HPDE6-E6E7 (cell line): ENCODE results near the gene ARID5A.
"Not testable (repeated sequence)": the region's sequence is repeated elsewhere in the genome, so short reads cannot be mapped to it uniquely, and the experiment has no call there.

Experiments
- DNase-seq: peaks from one replicate; pipeline ENCODE4 v3.0.0; 2011; ENCODE audit warnings: missing footprints; ENCODE audit errors: extremely low spot score

Gene ARID5A

GRCh38 chr2:96539215-96539920, 2.8 kb downstream of the ARID5A start:
- no peak for DNase-seq

- no peak for DNase-seq
These were observed 3.6 kb downstream of the ARID5A start for GRCh38 chr2:96540136-96540535.

- DNase-seq, result no peak
These were observed 5.0 kb downstream of the ARID5A start for GRCh38 chr2:96541398-96542152.

- no peak for DNase-seq
These were observed 5.9 kb downstream of the ARID5A start for GRCh38 chr2:96542357-96542977.

DNA sequence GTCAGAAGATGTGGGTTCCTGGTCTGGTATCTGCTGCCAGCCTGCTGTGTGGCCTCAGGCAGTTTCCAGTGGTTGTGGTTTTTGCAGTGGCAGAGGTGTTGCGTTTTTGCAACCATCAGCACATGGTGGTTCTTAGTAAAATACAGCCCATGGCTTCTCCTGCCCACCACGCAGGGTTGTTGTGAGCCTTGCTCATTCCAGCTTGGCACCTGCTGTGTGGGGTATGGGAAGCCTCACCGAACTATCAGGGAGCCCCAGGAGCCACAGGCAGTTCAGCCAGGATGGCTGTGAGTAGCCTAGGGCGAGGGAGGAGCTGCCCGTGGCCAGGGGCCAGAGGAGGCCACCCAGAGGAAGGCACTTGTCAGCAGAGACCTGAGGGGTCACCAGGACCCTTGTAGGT, 9.8 kb downstream of the ARID5A start:
- DNase-seq, result no peak

DNA sequence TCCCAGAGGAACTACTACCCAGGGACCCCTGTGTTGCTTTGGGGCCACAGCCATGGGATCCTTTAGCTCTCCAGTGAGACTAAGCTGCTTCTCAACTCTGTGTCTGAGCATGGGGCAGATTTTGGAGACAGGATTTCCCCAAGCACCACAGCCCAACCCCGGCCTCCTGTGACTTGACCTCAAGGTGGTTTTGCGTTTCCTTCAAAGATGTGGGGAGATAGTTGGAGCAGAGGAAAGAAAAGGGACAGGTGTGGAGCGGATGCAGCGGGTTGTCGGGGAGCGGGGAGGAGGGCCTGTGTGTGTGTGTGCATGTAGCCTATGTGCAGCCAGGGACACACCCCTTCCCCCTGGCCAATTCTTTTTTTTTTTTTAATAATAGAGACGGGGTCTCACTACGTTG, 10.2 kb downstream of the ARID5A start:
- DNase-seq, result no peak

DNA sequence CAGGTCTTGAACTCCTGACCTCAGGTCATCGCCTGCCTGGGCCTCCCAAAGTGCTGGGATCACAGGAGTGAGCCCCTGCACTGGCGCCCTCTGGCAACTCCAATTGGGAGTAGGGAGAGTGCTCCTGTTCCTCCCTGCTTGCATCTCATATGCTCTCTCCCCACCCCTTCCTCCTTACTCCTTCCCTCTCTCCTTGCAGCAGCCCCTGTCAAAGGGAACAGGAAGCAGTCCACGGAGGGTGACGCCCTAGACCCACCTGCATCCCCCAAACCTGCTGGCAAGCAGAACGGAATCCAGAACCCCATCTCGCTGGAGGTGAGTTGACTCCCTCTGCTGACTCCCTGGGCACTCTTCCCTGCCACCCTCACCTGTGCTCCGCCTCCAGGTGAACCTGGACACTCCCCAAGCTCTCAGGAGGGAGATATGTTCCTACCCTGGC, 10.7 kb downstream of the ARID5A start:
- DNase-seq, result no peak

DNA sequence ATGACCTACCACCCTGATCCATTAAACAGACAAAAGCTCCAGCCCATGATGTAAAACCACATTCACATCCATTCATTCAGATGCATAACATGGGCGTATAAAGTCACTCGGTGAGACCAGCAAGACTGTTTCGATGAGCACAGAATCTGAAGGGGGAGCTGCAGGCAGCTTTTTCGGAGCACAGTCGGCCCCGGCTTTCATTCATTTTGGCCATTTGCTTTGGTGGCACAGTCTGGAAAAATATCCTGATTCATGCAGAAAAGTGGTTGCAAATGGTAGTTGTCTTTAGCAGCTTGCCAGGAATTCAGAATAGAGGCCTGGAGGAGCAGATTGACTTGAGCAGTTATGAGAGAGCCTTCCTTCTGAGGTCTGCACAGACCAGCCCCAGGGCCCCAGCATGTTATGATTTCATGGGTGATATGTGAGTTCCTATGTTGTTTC, 11.2 kb downstream of the ARID5A start:
- DNase-seq, result no peak

- DNase-seq, result no peak
These were observed 12.3 kb downstream of the ARID5A start for GRCh38 chr2:96548558-96549465.

DNA sequence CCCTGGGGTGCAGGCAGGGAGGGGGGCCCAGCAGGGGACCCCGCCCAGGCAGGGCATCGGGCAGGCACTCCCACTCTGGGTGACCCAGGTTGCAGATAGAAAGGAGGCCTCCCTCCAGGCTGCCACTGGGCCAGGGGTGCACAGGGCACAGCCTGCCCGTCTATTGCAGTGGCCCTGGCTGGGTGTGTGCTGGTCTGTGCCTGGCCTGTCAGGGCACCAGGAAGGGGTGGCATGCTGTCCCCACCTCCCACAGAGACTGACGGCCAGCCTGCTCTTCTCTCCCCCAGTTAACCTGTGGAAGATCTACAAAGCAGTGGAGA, 12.9 kb downstream of the ARID5A start:
- DNase-seq, result no peak

- DNase-seq, result no peak
These were observed 13.6 kb downstream of the ARID5A start for GRCh38 chr2:96549967-96550786.

DNA sequence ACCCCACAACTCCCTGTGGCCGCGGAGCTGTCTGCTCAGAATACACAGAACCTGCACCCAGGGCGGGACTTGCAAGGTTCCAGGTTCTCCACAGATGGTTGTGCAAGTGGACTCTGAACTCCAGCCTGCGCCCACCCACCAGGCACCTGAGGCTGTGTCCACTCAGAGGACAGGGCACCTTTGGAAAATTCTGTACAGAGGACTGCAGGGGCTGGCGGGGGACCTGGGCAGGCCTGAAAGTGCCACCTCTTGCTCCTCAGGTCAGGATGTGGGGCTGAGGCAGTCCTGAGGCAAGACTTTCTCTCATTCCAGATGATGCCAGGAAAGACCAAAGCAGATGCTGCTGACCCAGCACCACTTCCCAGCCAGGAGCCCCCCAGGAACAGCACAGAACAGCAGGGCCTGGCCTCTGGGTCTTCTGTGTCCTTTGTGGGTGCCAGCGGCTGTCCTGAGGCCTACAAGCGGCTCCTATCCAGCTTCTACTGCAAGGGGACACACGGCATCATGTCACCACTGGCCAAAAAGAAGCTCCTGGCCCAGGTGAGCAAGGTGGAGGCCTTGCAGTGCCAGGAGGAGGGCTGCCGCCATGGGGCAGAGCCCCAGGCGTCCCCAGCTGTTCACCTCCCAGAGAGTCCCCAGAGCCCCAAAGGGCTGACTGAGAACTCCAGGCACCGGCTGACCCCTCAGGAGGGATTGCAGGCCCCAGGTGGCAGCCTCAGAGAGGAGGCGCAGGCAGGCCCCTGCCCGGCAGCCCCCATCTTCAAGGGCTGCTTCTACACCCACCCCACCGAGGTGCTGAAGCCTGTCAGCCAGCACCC, 14.4 kb downstream of the ARID5A start:
- DNase-seq, result no peak

GRCh38 chr2:96551605-96552314, 15.2 kb downstream of the ARID5A start:
- DNase-seq, result no peak

- no peak for DNase-seq
These were observed 16.0 kb downstream of the ARID5A start for GRCh38 chr2:96552315-96553175.

- no peak for DNase-seq
These were observed 16.8 kb downstream of the ARID5A start for GRCh38 chr2:96553176-96553956.

DNA sequence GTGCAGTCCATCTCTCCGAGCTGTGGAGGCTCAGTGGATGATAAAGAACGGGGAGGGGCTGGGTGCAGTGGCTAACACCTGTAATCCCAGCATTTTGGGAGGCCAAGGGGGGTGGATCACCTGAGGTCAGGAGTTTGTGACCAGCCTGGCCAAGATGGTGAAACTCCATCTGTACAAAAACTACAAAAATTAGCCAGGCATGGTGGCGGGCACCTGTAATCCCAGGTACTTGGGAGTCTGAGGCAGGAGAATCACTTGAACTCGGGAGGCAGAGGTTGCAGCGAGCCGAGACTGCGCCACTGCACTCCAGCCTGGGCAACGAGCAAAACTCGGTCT, 17.4 kb downstream of the ARID5A start:
- not testable (repeated sequence) for DNase-seq

DNA sequence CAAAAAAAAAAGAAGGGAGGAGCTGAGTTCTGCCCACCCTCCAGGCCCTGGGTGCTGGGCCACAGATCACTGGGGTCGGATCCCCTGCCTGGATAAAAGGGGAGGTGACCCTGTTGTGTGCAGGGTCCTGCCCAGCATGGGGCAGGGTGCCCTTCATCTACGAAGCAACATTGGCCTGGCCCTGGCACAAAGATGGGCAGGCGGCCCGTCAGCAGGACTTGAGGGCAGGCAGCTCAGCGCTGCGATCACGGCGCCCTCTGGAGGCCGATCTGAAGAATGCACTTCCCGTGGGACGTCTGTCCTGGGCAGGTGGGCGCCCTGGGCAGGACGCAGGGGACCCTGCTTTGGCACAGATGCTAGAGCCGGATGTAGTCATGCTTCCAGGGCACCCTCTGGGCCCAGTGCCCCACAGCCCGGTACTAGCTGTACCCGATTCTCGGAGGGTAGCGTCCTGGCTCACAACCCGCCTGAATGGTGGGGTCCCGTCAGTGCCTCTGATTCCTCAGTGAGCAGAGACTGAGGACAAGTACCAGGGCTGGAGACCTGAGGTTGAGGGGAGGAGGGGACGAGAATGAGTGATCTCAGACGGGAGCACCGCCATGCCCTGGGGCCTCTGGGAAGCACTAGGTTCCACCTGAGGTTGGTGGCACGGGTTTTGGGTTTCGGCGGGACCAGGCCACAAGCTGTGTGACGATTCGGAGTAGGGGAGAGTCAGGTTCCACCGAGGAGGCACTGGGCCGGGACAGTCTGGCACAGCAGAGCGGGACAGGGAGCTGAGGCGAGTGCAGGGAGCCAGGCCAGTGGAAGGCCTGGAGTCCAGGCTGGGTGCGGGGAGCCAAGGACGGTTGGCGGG, 18.0 kb downstream of the ARID5A start:
- DNase-seq, result no peak
